NCI-H460 (cell line): ENCODE measurements around the gene WWOX. TPM values are rescaled to one million over a fixed set of nuclear protein-coding genes. Genes with fewer than 3 reads are reported as not detected.
"Not testable (repeated sequence)": the region's sequence is repeated elsewhere in the genome, so short reads cannot be mapped to it uniquely, and the experiment has no call there.

Experiments used
- DNase-seq: peaks from one replicate; pipeline ENCODE4 v3.0.0-alpha.2; 2016; ENCODE audit warnings: low read depth; ENCODE audit errors: extremely low read depth
- total RNA-seq: library from RNA; depleted of rRNA; stranded (reverse); fragments of >200 nt; shearing (Covaris generic); gene quantifications from 2 replicates; pipeline ENCODE4 v1.2.3, GENCODE V29; 2014

The WWOX gene
- total RNA-seq, 1 experiment from 2014 or later: 11.1 TPM

DNA sequence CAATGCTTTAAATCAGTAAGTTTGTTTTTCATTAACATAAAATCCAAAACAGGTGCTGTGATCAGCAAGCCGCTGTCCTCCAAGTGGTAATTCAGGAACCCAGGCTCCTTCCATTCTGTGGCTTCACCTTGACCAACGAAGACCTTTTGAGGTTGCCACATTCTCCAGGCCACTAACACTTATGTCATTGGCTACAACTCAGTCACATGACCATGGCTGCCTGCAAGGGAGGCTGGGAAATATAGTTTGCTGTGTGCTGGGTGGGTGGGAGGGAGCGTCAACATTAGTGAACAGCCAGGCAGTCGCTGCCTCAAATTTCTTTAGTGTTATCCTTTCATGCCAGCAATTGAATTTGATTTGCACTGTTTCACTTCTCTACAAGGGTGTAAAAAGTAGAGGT lies 951.9 kb downstream of the WWOX start:
- DNase-seq: no peak

- DNase-seq: not testable (repeated sequence)
Observed at GRCh38 chr16:79052198-79052597, 952.7 kb downstream of the WWOX start.

GRCh38 chr16:79053577-79053976 lies 954.1 kb downstream of the WWOX start:
- no peak for DNase-seq

- DNase-seq: no peak
Observed at GRCh38 chr16:79054211-79054984, 954.9 kb downstream of the WWOX start.

GRCh38 chr16:79055251-79055970 lies 956.0 kb downstream of the WWOX start:
- no peak for DNase-seq

DNA sequence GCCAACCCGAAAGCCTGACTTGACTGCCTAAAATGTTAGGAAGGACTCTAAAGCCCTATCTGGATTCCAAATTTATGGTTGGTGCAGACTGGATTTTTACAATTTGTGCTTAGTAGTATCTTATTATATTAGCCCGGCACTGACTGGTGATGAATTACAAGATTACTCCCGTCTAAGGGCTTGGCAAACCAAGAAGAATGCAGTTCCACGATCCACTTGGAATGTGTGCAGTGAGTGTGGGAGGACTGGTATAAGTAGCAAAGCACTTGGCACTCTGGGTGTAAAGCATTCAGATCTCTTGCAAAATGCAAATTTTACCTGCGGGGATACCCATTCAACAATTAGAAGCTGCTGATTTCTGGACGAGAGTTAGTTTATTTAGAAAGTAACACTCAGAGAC lies 961.7 kb downstream of the WWOX start:
- no peak for DNase-seq

- no peak for DNase-seq
Observed at GRCh38 chr16:79062336-79062735, 962.9 kb downstream of the WWOX start.

- DNase-seq: no peak
Observed at GRCh38 chr16:79062821-79063220, 963.4 kb downstream of the WWOX start.

DNA sequence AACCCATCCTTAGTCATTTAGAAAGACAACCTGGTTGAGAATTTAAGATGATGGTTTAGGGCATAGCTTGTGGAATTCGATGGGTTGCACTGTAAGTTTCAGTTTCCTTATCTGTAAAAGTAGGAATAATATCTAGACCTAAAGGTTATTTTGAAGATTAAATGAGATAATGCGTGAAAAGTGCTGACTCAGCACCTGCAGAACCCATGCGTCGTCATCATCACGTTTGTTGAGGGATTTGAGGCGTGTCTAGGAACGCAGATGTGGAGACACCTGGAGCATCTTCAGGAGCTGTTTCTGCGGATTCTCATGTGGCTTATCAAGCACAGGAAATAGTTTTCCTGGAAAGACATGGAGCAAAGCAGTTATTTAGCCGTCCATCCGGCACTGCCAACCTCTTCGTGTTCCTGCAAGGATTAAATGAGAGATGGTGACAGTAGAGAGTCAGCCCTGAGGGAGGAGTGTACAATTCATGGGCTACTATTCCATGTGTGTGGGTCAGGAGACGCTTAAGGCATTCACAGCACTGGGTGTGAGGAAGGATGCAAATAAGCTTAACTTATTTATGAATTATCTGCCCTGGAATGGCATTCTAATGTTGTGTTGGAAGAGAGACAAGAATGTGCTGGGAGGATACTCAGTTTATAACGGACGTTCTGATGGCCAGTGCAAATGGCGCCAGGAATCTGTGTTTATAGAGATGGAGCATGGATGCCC lies 965.0 kb downstream of the WWOX start:
- no peak for DNase-seq

- DNase-seq: no peak
Observed at GRCh38 chr16:79066561-79066960, 967.1 kb downstream of the WWOX start.

- no peak for DNase-seq
Observed at GRCh38 chr16:79067600-79067999, 968.1 kb downstream of the WWOX start.

DNA sequence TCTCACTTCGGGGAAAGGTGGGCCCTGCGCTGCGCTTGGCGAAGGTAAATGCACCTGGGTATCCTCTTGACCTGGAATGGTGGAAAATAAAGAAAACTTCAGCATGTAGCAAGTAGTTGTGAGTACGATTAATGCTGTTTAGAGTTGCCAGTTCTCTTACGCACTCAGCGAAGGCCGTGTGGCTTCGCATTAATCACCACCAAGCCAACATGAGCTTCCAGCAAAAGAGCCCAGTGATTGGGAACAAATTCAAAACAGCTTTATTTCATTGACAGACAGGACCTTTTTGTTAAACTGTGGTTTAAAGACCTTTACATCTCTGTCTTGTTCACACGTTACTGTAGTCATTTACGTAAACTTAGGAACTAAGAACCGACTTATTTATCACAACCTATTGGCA lies 969.7 kb downstream of the WWOX start:
- no peak for DNase-seq

- no peak for DNase-seq
Observed at GRCh38 chr16:79069633-79070032, 970.2 kb downstream of the WWOX start.

GRCh38 chr16:79071424-79071823 lies 972.0 kb downstream of the WWOX start:
- no peak for DNase-seq

DNA sequence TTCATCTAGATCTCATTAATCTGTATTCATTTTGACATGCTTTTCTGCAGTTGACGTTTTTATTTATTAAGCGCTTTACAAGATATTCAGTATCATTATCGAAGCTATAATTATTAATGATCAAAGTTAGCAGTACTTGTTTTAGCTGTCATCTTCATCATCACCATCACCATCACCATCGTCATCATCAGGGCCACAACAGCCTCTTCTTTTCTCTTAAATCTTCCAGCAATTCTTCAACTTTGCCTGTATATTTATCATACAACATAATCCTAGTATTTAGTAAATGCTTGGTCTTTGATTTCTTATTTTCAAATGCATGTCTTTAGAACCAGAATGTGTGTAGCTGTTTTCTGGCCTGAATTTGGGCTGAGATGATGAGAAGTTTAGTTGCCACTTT lies 973.1 kb downstream of the WWOX start:
- DNase-seq: no peak

GRCh38 chr16:79073566-79073965 lies 974.1 kb downstream of the WWOX start:
- DNase-seq: no peak

GRCh38 chr16:79074541-79074940 lies 975.1 kb downstream of the WWOX start:
- DNase-seq: no peak

DNA sequence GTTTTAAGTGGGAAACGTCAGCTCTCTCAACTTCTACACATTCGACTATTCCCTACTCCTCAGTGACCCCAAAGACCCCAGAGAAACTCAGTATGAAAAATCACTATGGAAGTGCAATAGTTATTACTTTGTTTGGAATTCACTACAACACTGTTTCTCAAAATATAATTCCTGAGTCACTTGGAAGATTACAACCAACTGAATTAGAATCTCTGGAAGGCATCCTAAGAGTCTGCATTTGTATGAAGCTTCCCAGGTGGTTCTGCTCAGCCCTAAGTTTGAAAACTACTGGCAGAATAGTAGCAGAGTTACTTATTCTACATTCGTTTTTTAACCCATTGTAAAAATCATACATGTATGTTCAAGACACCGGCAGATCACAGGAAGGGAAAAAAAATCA lies 975.5 kb downstream of the WWOX start:
- DNase-seq: no peak

- no peak for DNase-seq
Observed at GRCh38 chr16:79076047-79076767, 976.8 kb downstream of the WWOX start.

- DNase-seq: no peak
Observed at GRCh38 chr16:79077346-79077745, 977.9 kb downstream of the WWOX start.
